Activated CD4-positive, alpha-beta memory T cell treated with anti-CD3 and anti-CD28 coated beads for 36 hours (primary cell): ENCODE data around the gene CACNA1D. TPM values are rescaled to one million over a fixed set of nuclear protein-coding genes. Genes with fewer than 3 reads are reported as not detected.

ENCODE experiments used
- CTCF ChIA-PET: fragments of 350-600 bp; sonication (Branson Sonifier 250); formaldehyde crosslinking; loops from one replicate; lab custom pipeline; 2021; ENCODE audit warnings: antibody characterized with exemption, inconsistent platforms; lab: Charles Lee
- POLR2A ChIA-PET: fragments of 350-600 bp; sonication (Branson Sonifier 250); formaldehyde crosslinking; loops from one replicate; lab custom pipeline; 2021; ENCODE audit warnings: antibody characterized with exemption; lab: Charles Lee
- DNase-seq: peaks from one replicate; pipeline ENCODE4 v3.0.0-alpha.2; 2020
- H3K27ac Mint-ChIP-seq: one replicate; pipeline ENCODE4 v1.8.0; 2021; ENCODE audit warnings: mixed read lengths
- H3K27me3 Mint-ChIP-seq: one replicate; pipeline ENCODE4 v1.8.0; 2021; ENCODE audit warnings: mixed read lengths
- H3K36me3 Mint-ChIP-seq: one replicate; pipeline ENCODE4 v1.8.0; 2021; ENCODE audit warnings: mixed read lengths
- H3K4me1 Mint-ChIP-seq: one replicate; pipeline ENCODE4 v1.8.0; 2021; ENCODE audit warnings: low read depth, mixed read lengths
- H3K4me3 Mint-ChIP-seq: one replicate; pipeline ENCODE4 v1.8.0; 2021; ENCODE audit warnings: mild to moderate bottlenecking, mixed read lengths
- H3K9me3 Mint-ChIP-seq: one replicate; pipeline ENCODE4 v1.8.0; 2021; ENCODE audit warnings: mixed read lengths
- intact Hi-C: fragments of 100-400 bp; cut with micrococcal nuclease; formaldehyde crosslinking; loops from one replicate; pipeline ENCODE4 v1.15.1; 2023
- total RNA-seq, 2 experiments: library from RNA; stranded (reverse); gene quantifications; one replicate each; pipeline ENCODE4 v1.2.3, GENCODE V29; 2021

Gene CACNA1D
- total RNA-seq, 2 experiments from 2014 or later = 0.24 to 0.53 TPM

DNA sequence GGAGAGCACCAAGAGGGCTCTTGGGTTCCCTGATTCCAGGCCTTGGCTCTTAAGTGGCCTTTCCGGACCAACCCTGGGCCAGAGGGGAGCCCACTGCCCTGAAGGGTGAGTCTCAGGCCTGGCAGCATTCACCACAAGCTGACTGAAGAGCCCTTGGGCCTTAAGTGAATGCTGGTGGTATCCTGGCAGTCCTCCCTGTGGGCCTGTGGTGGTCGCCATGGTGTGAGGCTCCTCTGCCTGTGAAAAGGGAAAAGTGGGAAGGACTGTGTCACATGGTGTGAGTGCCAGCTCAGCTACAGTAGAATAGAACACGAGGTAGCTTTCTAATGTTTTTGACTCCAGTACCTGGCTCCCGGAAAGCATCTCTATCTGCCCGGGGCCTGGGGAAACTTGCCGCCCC lies 336.5 kb downstream of the CACNA1D start:
- Mint-ChIP-seq H3K27ac (no peak overlapping the region), H3K27me3 (no peaks in the 10 kb centered on the region), H3K9me3 (no peaks in the 10 kb centered on the region), H3K4me3 (no peak overlapping the region), H3K36me3 (no peaks in the 10 kb centered on the region), H3K4me1 (no peaks in the 10 kb centered on the region)
- intact Hi-C loops = no loop called here
- POLR2A ChIA-PET = no interaction called here
- CTCF ChIA-PET = no interaction called here
- DNase-seq = no peak

DNA sequence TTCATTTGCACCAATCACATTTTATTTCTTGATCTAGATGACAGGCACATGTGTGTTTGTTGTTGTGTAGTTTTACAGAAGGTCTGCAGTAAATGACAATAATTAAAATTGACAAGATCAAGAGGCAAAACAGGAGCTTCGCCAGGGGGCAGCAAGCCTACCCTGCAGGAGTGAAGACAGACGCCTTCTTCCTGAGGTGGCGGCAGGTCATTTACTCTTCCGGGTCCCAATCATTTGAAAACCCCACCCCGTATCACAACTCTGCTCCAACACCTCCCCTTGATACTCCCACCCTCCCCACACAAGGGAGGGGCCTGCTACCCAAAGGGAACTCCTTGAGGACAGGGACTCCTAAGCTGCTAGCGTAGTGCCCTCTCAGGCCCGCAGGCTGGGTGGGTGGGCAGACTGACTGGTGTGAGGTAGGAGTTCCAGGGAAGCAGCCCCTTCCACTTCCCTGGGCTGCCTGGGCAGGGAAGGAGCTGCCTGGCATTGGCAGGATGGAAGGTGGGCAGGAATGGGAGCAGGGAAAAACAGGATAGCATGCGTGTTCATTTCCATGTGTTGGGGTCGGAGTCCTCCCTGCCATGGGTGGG lies 338.7 kb downstream of the CACNA1D start:
- Mint-ChIP-seq H3K27me3 (peaks cover 2% of the 10 kb centered on the region), H3K27ac (no peak overlapping the region), H3K9me3 (no peaks in the 10 kb centered on the region), H3K4me1 (no peaks in the 10 kb centered on the region), H3K36me3 (no peaks in the 10 kb centered on the region), H3K4me3 (no peak overlapping the region)
- CTCF ChIA-PET = no interaction called here
- no peak for DNase-seq
- intact Hi-C loops = no loop called here
- POLR2A ChIA-PET = no interaction called here

DNA sequence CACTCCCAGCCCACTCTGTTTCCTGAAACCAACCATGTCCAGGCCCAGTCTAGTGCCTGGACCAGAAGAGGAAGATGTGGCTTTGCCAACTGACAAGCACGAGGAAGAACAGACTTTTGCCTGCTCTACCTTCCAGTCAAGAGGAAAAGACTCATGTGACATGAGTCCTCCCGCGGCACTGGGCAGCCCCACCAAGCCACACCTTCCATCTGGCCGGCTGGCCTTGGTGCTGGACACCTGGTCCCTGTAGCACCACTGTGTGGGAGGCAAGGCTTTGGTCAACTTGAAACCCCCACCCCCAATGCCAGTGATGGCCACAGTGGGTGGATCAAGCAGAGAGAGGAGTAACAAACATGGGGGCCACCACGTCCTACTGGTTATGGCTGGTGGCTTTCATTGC lies 339.3 kb downstream of the CACNA1D start:
- ChIA-PET POLR2A (no interaction called here), CTCF (no interaction called here)
- no peaks in the 10 kb centered on the region for H3K9me3 Mint-ChIP-seq
- H3K36me3 Mint-ChIP-seq = no peaks in the 10 kb centered on the region
- no peak overlapping the region for H3K4me3 Mint-ChIP-seq
- H3K27me3 Mint-ChIP-seq = peaks cover 2% of the 10 kb centered on the region
- intact Hi-C loops = no loop called here
- DNase-seq = no peak
- H3K4me1 Mint-ChIP-seq = no peaks in the 10 kb centered on the region
- no peak overlapping the region for H3K27ac Mint-ChIP-seq

DNA sequence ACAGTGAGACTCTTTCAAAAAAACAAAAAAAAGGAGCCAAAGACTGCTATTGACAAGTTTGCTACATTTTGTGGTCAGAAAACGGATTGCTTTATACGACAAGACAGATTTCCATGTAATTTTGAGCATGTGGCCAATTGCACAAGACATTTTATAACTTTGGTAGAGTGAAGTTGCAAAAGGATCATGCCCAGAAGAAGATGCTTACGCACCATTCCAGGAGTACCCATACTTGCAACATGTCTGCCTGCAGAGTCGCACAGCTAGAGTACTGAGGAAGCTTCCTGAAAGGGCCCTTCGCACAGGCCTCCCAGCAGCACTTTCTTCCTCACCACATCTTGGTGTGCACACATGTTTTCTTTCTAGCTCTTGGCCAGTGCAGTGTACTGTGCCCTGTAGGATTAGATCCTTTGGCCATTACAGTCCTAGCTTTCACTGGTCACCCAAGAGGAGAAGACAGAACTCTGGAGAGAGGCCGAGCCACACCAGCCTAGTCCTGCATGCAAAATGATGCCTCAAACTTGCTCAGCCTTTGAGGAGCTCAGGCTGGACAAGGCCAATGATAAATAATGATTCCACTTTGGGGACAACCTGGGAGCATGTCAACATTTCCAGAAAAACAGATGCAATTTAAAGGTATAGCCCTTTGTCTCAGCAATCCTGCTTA lies 340.2 kb downstream of the CACNA1D start:
- no peak for DNase-seq
- Mint-ChIP-seq H3K4me3 (no peak overlapping the region), H3K27me3 (peaks cover 2% of the 10 kb centered on the region), H3K4me1 (no peaks in the 10 kb centered on the region), H3K36me3 (no peaks in the 10 kb centered on the region), H3K27ac (no peak overlapping the region), H3K9me3 (no peaks in the 10 kb centered on the region)
- POLR2A ChIA-PET = no interaction called here
- CTCF ChIA-PET = no interaction called here
- intact Hi-C loops = no loop called here

DNA sequence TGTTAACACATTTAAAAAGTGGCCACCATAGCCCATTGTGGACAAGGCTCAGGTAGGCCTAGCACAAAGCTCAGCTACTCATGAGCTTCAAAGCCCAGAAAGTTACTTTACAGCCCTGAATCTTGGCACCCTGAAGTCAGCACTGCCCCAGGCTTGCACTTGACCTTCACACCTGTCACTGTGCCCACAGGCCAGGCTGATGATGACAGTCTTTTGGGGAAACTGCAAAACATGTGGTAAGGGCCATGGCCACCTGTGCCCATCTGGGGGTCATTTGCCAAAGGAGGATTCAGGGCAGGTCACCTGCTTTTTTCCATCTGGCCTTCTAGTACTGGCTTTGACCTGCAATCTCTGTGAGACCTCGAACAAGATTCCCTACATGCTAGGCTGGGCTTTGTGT lies 340.8 kb downstream of the CACNA1D start:
- Mint-ChIP-seq H3K4me1 (no peaks in the 10 kb centered on the region), H3K4me3 (no peak overlapping the region), H3K27ac (no peak overlapping the region), H3K9me3 (no peaks in the 10 kb centered on the region), H3K27me3 (peaks cover 2% of the 10 kb centered on the region), H3K36me3 (no peaks in the 10 kb centered on the region)
- DNase-seq = no peak
- intact Hi-C loops = no loop called here
- POLR2A ChIA-PET = no interaction called here
- CTCF ChIA-PET = no interaction called here

DNA sequence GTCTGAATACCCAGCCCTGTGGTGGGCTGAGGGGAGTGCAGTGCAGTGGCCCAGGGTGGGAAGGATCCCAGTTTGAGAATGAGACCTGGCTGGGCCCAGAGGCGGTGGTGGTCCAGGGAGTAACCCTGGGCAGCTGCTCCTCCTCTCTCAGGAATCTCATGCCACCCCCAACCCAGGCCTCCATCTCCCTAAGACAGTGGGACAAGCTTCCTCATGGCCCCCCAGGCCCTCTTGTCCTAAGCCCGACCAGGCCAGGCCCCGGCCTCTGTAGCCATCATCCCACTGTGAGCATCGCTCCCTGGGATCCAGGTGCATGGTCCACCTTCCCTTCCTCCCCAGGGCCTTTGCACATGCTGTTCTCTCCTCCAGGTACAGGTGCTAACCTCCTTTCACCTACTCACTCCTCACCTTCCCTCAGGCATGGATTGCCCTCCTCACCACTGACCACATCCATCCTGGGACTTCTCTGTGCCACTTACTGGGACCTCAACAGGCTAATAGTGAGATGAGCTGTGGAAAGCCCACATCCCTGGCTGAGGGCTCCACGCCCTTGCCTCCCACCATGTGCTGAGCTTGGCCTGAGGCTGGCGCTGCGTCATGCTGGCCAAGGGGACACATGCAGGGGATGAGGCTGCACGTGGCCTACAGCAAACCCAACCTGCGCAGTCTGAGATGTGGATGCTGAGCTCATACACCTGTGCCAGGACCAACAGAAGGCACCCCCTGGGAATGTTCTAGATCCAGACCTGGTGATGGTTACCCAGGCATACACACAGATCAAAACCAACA lies 341.9 kb downstream of the CACNA1D start:
- ChIA-PET POLR2A (no interaction called here), CTCF (no interaction called here)
- Mint-ChIP-seq H3K9me3 (no peaks in the 10 kb centered on the region), H3K4me3 (no peak overlapping the region), H3K27ac (no peak overlapping the region), H3K4me1 (no peaks in the 10 kb centered on the region), H3K27me3 (peaks cover 2% of the 10 kb centered on the region), H3K36me3 (no peaks in the 10 kb centered on the region)
- DNase-seq = no peak
- intact Hi-C loops = no loop called here

DNA sequence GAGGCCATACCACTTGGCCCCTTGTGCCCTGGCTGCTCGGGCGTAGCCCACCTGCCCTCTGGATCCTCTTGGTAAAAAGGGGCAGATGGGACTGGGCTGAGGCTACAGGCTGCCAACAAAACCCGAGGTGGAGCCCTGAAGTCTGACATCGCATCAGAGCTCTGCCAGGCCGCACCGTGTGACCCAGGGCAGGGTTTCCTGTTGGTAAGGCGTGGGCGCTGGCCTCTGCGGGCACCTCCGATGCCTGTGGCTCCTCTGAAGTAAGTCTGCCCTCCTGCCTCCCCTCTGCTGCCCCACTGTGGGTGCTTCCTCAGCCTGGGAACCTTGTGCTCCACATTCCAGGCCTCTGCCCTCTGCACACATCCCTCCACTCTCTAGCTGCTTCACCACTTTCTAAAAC lies 342.9 kb downstream of the CACNA1D start:
- intact Hi-C loops = no loop called here
- no peak overlapping the region for H3K27ac Mint-ChIP-seq
- CTCF ChIA-PET = no interaction called here
- POLR2A ChIA-PET = no interaction called here
- peaks cover 3% of the 10 kb centered on the region for H3K27me3 Mint-ChIP-seq
- no peaks in the 10 kb centered on the region for H3K9me3 Mint-ChIP-seq
- H3K4me3 Mint-ChIP-seq = no peak overlapping the region
- peak; percentile 22 for DNase-seq
- no peaks in the 10 kb centered on the region for H3K4me1 Mint-ChIP-seq
- H3K36me3 Mint-ChIP-seq = no peaks in the 10 kb centered on the region

DNA sequence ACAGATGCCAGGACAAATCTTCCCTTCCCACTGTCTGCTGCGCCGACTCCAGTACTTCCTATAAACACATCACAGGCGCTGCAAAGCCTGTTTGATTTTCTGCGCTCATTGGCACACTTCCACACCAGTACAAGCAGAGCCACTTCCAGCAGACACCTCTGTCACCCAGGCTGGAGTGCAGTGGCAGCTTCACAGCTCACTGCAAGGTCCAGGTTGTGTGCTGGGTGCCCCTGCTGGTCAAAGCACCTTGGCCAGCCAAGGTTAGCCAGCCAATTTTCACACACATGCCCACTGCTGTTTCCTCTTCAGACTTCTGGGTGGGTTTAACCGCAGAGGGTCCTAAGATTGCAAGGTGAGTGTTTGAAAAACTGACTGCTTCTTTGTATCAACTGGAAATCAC lies 346.9 kb downstream of the CACNA1D start:
- H3K9me3 Mint-ChIP-seq = no peaks in the 10 kb centered on the region
- DNase-seq = no peak
- intact Hi-C loops = no loop called here
- ChIA-PET CTCF (no interaction called here), POLR2A (no interaction called here)
- H3K36me3 Mint-ChIP-seq = no peaks in the 10 kb centered on the region
- H3K27me3 Mint-ChIP-seq = peaks cover 26% of the 10 kb centered on the region
- H3K4me3 Mint-ChIP-seq = no peak overlapping the region
- no peak overlapping the region for H3K27ac Mint-ChIP-seq
- H3K4me1 Mint-ChIP-seq = no peaks in the 10 kb centered on the region

DNA sequence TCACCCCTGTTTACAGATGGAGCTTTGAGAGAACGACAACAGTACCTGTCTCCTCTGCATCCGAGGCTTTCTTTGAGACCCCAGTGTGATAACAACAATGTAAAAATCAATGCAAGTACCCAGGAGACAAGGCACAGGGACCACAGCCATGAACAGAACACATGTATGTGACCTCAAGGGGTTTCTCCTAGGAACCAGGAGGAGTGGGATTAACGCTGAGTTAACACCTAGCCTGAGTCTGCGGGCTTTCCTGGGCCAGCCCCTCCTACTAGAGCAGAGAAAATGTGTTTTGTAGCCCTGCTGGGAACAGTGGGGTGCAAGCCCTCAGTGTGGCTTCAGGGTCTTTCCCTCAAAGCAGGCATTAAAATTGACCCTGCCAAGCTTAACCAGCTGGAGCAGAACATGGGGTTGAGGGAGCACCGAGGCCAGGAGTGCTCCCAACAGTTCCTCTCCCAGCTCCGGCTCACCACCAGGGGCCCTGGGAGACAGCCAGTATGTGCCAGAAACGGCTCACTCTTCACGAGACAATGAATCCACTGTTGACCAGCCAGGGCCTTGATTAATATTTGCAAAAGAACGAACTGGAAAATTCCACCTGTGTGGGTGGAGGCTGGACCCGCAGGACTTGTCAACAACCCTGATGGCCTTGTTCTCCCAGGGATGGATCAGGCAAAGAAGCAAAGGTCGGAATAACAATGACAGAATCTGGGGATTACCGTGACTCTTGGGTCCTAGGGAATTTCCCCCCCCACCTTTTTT lies 348.2 kb downstream of the CACNA1D start:
- Mint-ChIP-seq H3K4me3 (no peak overlapping the region), H3K27ac (no peak overlapping the region), H3K4me1 (peaks cover 2% of the 10 kb centered on the region), H3K9me3 (no peaks in the 10 kb centered on the region), H3K27me3 (peaks cover 36% of the 10 kb centered on the region), H3K36me3 (no peaks in the 10 kb centered on the region)
- ChIA-PET CTCF (no interaction called here), POLR2A (no interaction called here)
- intact Hi-C loops = no loop called here
- no peak for DNase-seq

DNA sequence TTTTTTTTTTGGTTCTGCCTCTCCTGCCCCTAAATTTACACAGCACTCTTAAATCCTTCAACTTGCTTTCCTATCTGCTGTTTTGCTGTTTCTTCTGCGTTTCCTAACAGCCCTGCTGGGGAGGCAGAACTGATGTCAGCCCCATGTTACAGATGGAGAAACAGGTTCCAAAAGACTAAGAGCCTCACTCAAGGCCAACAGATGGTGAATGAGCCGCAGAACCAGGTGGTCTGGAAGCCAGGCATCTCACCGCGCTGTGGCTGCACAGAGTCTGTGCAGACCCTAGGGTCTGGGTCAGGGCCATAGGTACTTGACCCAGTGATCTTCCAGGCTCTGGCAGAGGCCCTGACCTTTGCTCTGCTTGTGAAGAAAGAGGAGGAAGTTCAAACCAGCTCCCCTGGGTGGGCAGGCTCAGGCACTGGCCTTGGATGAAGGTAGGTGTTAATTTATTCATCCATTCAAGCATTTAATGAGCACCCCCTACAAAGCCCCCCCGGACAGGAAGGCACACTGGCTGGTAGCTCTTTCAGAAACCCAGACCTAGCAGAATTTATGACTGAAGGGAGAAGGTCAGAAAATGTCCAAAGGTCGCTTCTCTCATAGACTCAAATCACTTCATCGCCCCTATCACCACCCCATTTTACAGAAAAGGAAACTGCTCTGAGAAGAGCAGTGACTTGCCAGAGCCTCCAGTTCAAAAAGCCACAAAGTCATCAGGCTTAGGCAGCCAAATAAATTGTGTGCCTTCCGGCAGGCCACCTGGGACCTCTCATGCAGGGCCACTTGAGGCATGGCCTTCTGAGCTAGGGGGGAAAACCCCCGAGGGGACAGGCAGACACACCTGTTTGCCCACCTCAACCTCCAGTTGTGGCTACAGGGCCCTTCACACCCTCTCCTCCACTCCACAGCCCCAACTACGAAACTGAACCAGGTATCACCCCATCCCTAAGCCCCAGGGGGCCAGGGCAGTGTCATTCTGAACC lies 349.1 kb downstream of the CACNA1D start:
- Mint-ChIP-seq H3K27ac (no peak overlapping the region), H3K9me3 (no peaks in the 10 kb centered on the region), H3K27me3 (peaks cover 35% of the 10 kb centered on the region), H3K36me3 (no peaks in the 10 kb centered on the region), H3K4me1 (peaks cover 2% of the 10 kb centered on the region), H3K4me3 (no peak overlapping the region)
- no peak for DNase-seq
- CTCF ChIA-PET = no interaction called here
- intact Hi-C loops = no loop called here
- POLR2A ChIA-PET = no interaction called here

DNA sequence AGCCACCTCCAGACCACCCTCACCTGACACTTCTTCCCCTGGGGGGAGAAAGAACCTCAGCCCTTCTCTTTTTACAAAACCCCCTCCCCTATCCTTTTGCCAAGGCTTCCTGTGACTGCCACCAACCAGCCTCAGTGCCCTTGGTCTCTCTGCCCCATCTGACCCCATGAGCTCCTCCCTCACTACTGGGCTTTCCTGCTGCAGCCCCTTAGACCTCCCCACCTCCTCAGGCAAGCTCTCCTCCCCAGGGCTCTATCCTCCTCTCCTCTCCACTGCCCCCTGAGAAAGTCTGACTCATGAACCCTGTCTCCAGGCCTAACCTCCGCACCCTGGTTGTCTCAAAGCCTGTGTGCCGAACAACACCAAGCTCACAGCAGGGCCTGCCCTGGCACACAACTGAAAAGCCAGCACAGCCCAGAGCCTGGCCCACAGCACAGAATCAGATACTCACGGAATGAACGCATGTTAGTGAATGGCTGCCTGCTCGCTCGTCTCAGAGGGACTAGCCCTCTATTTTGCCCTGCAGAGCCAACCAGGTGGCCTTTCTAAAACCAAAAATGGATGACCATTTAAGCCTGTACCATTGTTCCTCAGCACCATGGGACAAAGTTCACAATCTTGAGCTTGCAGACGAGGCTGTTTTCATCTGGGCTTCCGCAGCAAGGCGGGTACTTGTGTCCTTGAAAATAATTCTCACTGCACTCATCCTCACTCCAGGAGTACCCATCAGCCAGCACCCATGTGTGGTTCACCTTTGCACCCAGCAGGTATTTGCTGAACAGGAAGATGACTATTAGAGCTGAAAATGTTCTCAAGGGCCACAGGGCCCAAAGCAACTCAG lies 350.1 kb downstream of the CACNA1D start:
- intact Hi-C loops = no loop called here
- no peak overlapping the region for H3K27ac Mint-ChIP-seq
- H3K9me3 Mint-ChIP-seq = no peaks in the 10 kb centered on the region
- no peaks in the 10 kb centered on the region for H3K36me3 Mint-ChIP-seq
- CTCF ChIA-PET = no interaction called here
- peaks cover 36% of the 10 kb centered on the region for H3K27me3 Mint-ChIP-seq
- POLR2A ChIA-PET = interaction anchor here (0.6 kb wide), 1 partner anchor 17 kb away, joined by 3 read pairs; no protein-coding TSS in a partner anchor
- DNase-seq = no peak
- peaks cover 2% of the 10 kb centered on the region for H3K4me1 Mint-ChIP-seq
- H3K4me3 Mint-ChIP-seq = no peak overlapping the region
